ENCODE measurements around the gene GNA12.

The GNA12 gene

DNA sequence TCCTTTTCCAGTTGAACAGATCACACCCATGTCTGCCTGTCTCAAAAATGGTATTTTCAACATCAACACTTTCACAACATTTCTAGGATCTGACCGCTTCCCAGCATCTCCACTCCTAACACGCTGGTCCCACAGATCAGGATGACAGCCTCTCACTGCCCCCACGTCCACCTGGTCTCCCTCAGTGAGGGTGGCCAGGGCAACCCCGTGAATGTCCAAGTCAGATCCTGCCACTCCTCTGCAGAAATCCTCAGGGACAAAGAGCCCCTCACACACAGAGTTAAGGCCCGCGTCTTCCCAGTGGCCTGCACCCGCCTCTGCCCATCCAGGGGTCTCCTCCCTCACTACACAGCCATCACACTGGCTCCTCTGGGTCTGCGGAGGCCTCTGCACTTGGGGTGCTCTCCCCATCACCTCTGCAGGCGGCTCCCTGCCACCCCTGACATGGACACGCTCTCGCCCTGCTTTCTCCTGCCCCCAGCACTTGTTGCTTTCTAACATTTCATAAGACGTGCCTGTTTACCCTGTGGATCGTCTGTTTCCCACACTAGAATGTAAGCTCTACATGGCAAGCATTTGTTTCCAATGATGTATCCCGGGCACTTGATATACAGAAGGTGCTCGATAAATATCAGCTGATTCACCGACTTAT, 20.0 kb downstream of the GNA12 start:
- TF ChIP-seq, protein P1, sequence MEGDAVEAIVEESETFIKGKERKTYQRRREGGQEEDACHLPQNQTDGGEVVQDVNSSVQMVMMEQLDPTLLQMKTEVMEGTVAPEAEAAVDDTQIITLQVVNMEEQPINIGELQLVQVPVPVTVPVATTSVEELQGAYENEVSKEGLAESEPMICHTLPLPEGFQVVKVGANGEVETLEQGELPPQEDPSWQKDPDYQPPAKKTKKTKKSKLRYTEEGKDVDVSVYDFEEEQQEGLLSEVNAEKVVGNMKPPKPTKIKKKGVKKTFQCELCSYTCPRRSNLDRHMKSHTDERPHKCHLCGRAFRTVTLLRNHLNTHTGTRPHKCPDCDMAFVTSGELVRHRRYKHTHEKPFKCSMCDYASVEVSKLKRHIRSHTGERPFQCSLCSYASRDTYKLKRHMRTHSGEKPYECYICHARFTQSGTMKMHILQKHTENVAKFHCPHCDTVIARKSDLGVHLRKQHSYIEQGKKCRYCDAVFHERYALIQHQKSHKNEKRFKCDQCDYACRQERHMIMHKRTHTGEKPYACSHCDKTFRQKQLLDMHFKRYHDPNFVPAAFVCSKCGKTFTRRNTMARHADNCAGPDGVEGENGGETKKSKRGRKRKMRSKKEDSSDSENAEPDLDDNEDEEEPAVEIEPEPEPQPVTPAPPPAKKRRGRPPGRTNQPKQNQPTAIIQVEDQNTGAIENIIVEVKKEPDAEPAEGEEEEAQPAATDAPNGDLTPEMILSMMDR (IDR thresholded peaks at IDR 0.05; ENCODE audit: insufficient read depth, low read depth, low read length, missing control alignments) = no peak
- no peak for DNase-seq (ENCODE audit: low read depth)
- H3K4me3 ChIP-seq (ENCODE audit: low read length) = no peak overlapping the region

DNA sequence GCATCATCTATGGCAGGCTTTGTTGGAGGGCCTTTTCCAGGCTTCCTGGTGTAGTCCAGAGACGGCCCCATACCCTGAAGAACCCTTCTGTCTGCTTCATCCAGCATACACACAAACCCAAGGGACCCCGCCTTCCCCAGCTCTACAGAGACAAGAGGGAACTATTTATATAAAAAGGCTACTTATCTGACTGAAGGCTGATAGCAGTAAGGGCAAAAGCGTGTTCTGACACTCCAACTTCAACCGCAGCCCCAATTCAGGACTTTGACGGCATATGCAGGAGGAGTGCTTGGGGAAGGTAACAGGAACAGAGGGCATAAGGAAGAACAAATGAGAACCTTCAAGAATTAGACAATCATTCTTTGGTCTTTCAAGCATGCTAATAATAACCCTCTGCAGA, 21.0 kb downstream of the GNA12 start:
- no peak for DNase-seq (ENCODE audit: low read depth)
- TF ChIP-seq, protein P1 (IDR thresholded peaks at IDR 0.05; ENCODE audit: insufficient read depth, low read depth, low read length, missing control alignments) = no peak
- no peak overlapping the region for H3K4me3 ChIP-seq (ENCODE audit: low read length)

DNA sequence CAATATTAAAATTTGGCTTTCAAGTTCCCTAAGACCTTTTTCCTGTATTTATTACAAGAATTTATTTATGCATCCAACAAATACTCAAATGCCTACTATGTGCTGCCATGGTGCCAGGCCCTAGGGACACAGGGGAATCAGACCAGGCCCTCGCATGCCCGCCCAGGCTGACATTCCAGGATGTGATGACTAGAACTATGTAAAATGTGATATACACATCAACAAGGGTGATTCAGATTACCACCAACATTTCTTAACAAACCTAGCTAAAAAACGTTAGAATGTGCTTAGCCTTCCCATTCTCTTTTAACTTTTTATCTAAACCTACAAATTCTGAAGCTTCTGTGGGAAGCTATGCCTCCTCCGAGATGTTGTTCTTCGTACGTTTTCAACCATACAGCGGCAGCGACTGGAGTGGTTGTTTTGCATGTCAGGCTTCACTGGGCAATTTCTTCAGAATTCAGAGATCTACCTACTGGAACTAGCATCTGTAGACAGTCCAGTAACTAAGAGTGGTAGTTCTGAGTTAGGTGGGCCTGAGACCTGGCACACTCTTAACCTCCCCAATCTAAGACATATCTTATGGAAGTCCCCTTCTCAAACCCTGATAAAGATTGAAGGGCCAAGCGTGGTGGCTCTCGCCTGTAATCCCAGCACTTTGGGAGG, 22.1 kb downstream of the GNA12 start:
- TF ChIP-seq, protein P1 (IDR thresholded peaks at IDR 0.05; ENCODE audit: insufficient read depth, low read depth, low read length, missing control alignments) = no peak
- DNase-seq (ENCODE audit: low read depth) = peak; percentile 88
- H3K4me3 ChIP-seq (ENCODE audit: low read length) = no peak overlapping the region

DNA sequence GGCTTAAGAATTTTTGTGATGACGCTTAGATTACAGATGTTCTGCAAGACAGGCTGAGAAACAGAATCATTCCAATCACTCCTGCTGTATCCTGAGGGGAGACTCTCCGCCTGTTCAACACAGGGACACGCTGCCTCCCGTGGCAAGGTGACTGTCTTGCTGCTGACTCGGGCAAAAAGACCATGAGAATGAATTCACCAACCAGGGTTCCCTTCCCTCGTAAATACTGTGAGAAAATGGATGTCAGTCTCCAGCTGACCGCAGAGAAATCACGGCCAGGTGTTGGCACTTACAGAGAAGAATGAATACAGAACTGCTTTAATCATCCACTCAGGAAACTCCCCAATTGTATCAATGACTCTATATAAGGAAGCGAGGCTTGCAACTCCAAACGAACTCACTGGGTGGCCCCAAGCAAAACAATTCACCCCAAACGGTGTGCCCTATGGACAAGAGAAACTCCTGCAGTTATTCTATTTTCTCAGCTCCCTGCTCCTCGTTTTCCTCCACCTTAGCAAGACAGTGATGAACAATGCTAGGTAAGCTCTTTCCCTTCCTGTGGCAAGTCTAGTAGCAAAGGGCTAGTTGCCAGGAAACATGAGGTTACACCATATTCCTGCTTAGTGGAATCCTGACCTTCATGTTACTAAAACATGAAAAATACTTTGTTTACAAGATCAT, 22.8 kb downstream of the GNA12 start:
- H3K4me3 ChIP-seq (ENCODE audit: low read length) = no peak overlapping the region
- DNase-seq (ENCODE audit: low read depth) = peak; percentile 89
- TF ChIP-seq, protein P1 (IDR thresholded peaks at IDR 0.05; ENCODE audit: insufficient read depth, low read depth, low read length, missing control alignments) = no peak

DNA sequence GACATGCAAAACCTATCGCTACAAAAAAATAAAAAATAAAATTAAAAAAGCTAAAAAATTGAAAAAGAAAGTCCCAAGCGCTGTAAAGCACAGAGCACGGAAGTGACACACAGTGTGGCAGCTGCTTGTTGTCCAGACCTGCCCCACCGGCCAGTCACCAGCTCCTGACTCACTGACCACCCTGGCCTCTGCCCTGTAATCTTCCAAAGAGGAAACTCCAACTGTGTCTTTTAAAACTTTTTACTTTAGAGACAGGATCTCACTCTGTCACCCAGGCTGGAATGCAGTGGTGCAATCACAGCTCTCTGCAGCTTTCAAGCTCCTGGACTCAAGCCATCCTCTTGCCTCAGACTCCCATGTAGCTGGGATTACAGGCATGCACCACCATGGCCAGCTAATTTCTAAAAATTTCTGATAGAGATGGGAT, 23.6 kb downstream of the GNA12 start:
- DNase-seq (ENCODE audit: low read depth) = peak; percentile 92
- no peak overlapping the region for H3K4me3 ChIP-seq (ENCODE audit: low read length)
- TF ChIP-seq, protein P1 (IDR thresholded peaks at IDR 0.05; ENCODE audit: insufficient read depth, low read depth, low read length, missing control alignments) = no peak

DNA sequence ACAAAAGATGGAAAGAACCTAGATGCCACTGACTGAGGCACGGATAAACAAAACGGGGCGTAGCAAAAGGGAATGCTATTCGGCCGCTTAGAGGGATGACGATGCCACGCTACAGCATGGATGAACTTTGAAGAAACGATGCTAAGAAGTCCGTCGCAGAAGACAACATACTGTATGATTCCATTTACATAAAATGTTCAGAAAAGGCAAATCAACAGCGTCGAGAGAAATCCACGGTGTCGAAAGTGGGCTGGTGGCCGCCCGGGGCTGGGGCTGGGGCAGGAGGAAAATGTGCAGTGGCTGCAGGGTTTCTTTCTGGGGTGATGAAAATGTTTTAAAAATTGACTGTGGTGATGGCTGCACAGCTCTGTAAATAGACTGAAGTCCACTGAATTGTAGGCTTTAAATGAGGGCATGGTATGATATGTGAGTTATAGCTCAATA, 24.1 kb downstream of the GNA12 start:
- no peak overlapping the region for H3K4me3 ChIP-seq (ENCODE audit: low read length)
- TF ChIP-seq, protein P1 (IDR thresholded peaks at IDR 0.05; ENCODE audit: insufficient read depth, low read depth, low read length, missing control alignments) = no peak
- DNase-seq (ENCODE audit: low read depth) = no peak

Data from epithelial cell of esophagus (primary cell).